Peyer's patch (tissue), 4 donors: ENCODE results near the gene ARHGAP35. TPM values are rescaled to one million over a fixed set of nuclear protein-coding genes. Genes with fewer than 3 reads are reported as not detected.

Experiments used
- DNase-seq, 3 donors: peaks; one replicate each; pipeline ENCODE4 v3.0.0-alpha.2; 2017 to 2019
- H3K27ac ChIP-seq, 4 donors: fragments of 200-600 bp; sonication (generic); one replicate each; pipeline ENCODE4 v1.5.1; 2016 to 2019
- H3K27me3 ChIP-seq, 2 donors: fragments of 200-600 bp; sonication (generic); one replicate each; pipeline ENCODE4 v1.5.1; 2019
- H3K36me3 ChIP-seq, 3 donors: fragments of 200-600 bp; sonication (generic); one replicate each; pipeline ENCODE4 v1.5.1; 2016 to 2019
- H3K4me1 ChIP-seq, 4 donors: fragments of 200-600 bp; sonication (generic); one replicate each; pipeline ENCODE4 v1.5.1; 2016 to 2019
- H3K4me3 ChIP-seq, 4 donors: fragments of 200-600 bp; sonication (generic); 1 replicate in 3 of 4; 2 replicates in 1 of 4; pipeline ENCODE4 v1.5.1; 2016 to 2019; ENCODE audit warnings: mild to moderate bottlenecking in 1 of 4
- H3K9me3 ChIP-seq, 4 donors: fragments of 200-600 bp; sonication (generic); one replicate each; pipeline ENCODE4 v1.5.1; 2016 to 2019; ENCODE audit warnings: mild to moderate bottlenecking in 1 of 4
- CTCF ChIP-seq, 6 experiments: fragments of 450-650 bp in 4 of 6; fragments of 200-600 bp in 2 of 6; sonication (generic) in 1 of 6; IDR thresholded peaks; one replicate each; pipeline ENCODE4 v1.5.1; 2017 to 2019; ENCODE audit warnings: antibody characterized with exemption in 6 of 6, mild to moderate bottlenecking in 3 of 6, moderate library complexity in 1 of 6
- POLR2A ChIP-seq, 2 donors: fragments of 450-650 bp; IDR thresholded peaks; one replicate each; pipeline ENCODE4 v1.5.1; 2017; ENCODE audit warnings: antibody characterized with exemption in 2 of 2, mild to moderate bottlenecking in 2 of 2, moderate library complexity in 2 of 2
- total RNA-seq, 4 donors: library from RNA; depleted of rRNA; stranded (reverse); fragments of >200 nt; gene quantifications; one replicate each; pipeline ENCODE4 v1.1.0, GENCODE V29; 2016

The ARHGAP35 gene
- total RNA-seq, 4 donors from 2014 or later: 41.3 to 100 (median 85.4) TPM

- Histone ChIP-seq H3K27ac (peak overlapping the region in 3 of 4 donors; percentile 15 to 67 (median 56)), H3K4me1 (peaks cover 0 to 41% (median 4%) of the 10 kb centered on the region in 4 donors), H3K27me3 (no peaks in the 10 kb centered on the region), H3K4me3 (no peak overlapping the region), H3K36me3 (no peaks in the 10 kb centered on the region), H3K9me3 (no peaks in the 10 kb centered on the region)
- DNase-seq: no peak
- TF ChIP-seq CTCF (IDR thresholded peaks at IDR 0.05) (no peak), POLR2A (IDR thresholded peaks at IDR 0.05) (no peak)
Observed at GRCh38 chr19:46903458-46903857, 42.7 kb downstream of the ARHGAP35 start.

- Histone ChIP-seq H3K27ac (peak overlapping the region in 3 of 4 donors; percentile 15 to 67 (median 56)), H3K27me3 (no peaks in the 10 kb centered on the region), H3K36me3 (no peaks in the 10 kb centered on the region), H3K9me3 (no peaks in the 10 kb centered on the region), H3K4me3 (no peak overlapping the region), H3K4me1 (peaks cover 0 to 35% (median 4%) of the 10 kb centered on the region in 4 donors)
- no peak for TF ChIP-seq POLR2A (IDR thresholded peaks at IDR 0.05)
- TF ChIP-seq CTCF (IDR thresholded peaks at IDR 0.05): no peak
- DNase-seq: no peak
Observed at GRCh38 chr19:46904114-46905060, 43.6 kb downstream of the ARHGAP35 start.

- Histone ChIP-seq H3K27me3 (no peaks in the 10 kb centered on the region), H3K9me3 (no peaks in the 10 kb centered on the region), H3K27ac (no peak overlapping the region), H3K36me3 (no peaks in the 10 kb centered on the region), H3K4me1 (peaks cover 0 to 28% (median 4%) of the 10 kb centered on the region in 4 donors), H3K4me3 (no peak overlapping the region)
- no peak for DNase-seq
- TF ChIP-seq CTCF (IDR thresholded peaks at IDR 0.05) (no peak), POLR2A (IDR thresholded peaks at IDR 0.05) (no peak)
Observed at GRCh38 chr19:46906221-46906620, 45.4 kb downstream of the ARHGAP35 start.

GRCh38 chr19:46907880-46908279 lies 47.1 kb downstream of the ARHGAP35 start:
- H3K4me3 ChIP-seq: no peak overlapping the region
- H3K9me3 ChIP-seq: no peaks in the 10 kb centered on the region
- no peak overlapping the region for H3K27ac ChIP-seq
- no peak for DNase-seq
- TF ChIP-seq CTCF (IDR thresholded peaks at IDR 0.05): no peak
- H3K4me1 ChIP-seq: peaks cover 0 to 12% (median 0%) of the 10 kb centered on the region in 4 donors
- H3K36me3 ChIP-seq: no peaks in the 10 kb centered on the region
- no peaks in the 10 kb centered on the region for H3K27me3 ChIP-seq

- DNase-seq: no peak
- Histone ChIP-seq H3K27me3 (no peaks in the 10 kb centered on the region), H3K9me3 (no peaks in the 10 kb centered on the region), H3K27ac (no peak overlapping the region), H3K4me3 (no peak overlapping the region), H3K36me3 (no peaks in the 10 kb centered on the region), H3K4me1 (peaks cover 0 to 14% (median 6%) of the 10 kb centered on the region in 4 donors)
- TF ChIP-seq CTCF (IDR thresholded peaks at IDR 0.05): no peak
- TF ChIP-seq POLR2A (IDR thresholded peaks at IDR 0.05): no peak
Observed at GRCh38 chr19:46909356-46909755, 48.6 kb downstream of the ARHGAP35 start.

Other genes starting within 250 kb of the ARHGAP35 start
- gene PTGIR, start 235.9 kb upstream of the ARHGAP35 start, total RNA-seq: 1 to 10 TPM in 2 of 4 donors, not detected in 2; 3.4 to 5.8 TPM
- gene GNG8, start 224.8 kb upstream of the ARHGAP35 start, total RNA-seq: not detected
- gene DACT3, start 199.8 kb upstream of the ARHGAP35 start, total RNA-seq: 1 to 10 TPM in 2 of 4 donors, under 1 TPM in 2; 0.53 to 2.3 (median 1.4) TPM
- gene PRKD2, start 143.9 kb upstream of the ARHGAP35 start, total RNA-seq: 10 to 100 TPM; 57.0 to 88.8 (median 64.0) TPM
- 10 to 100 TPM in 3 of 4 donors, 1 to 10 TPM in 1; 9.1 to 18.6 (median 15.3) TPM for gene FKRP, start 114.9 kb upstream of the ARHGAP35 start, total RNA-seq
- 100 to 1,000 TPM in 3 of 4 donors, 10 to 100 TPM in 1; 80.9 to 146 (median 116) TPM for gene STRN4, start 114.5 kb upstream of the ARHGAP35 start, total RNA-seq
- 10 to 100 TPM; 19.8 to 34.7 (median 31.2) TPM for gene SLC1A5, start 72.4 kb upstream of the ARHGAP35 start, total RNA-seq
- gene AP2S1, start 10.2 kb upstream of the ARHGAP35 start, total RNA-seq: 10 to 100 TPM; 56.9 to 83.6 (median 64.5) TPM
- gene NPAS1, start 158.8 kb downstream of the ARHGAP35 start, total RNA-seq: not detected
- gene TMEM160, start 187.6 kb downstream of the ARHGAP35 start, total RNA-seq: 10 to 100 TPM; 17.7 to 52.7 (median 29.3) TPM